Measurements from ENCODE around the gene LSP1.

The LSP1 gene

DNA sequence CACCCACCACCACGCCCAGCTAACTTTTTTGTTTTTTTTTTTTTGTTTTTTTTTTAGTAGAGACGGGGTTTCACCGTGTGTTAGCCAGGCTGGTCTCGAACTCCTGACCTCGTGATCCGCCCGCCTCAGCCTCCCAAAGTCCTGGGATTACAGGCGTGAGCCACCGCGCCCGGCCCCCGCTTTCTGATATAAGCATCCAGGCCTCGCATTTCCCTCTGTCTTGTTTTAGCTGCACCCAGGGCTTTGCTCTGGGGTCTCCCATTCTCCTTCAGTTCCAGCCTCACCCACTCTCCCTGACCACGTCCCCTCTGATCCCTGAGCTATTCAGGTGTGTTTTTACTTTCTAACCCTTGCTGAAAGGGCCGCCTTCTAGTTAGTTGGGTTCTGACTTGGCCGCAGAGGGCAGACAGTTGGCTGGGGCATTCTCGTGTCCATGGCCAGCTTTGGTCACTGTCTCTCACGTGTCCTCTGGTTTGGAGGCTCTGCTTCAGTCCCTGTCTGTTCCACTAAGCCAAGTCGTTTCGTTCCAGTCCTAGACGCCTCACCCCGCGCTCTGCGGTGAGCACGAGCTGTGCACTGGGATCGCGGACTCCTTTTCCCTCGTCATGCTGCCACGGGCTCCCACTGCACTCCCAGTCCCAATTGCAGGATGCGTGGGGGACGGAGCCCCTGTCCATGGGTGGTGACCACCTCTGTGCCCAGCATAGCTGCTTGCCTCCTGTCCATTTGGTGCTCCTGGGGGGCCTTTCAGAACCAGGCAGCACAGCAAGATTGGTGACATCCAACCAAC lies 60.6 kb downstream of the LSP1 start:
- no peak for ATAC-seq
- TF ChIP-seq ZNF70 (CRISPR knock-in tag; IDR thresholded peaks at IDR 0.05), result no peak
- no peak for TF ChIP-seq ZC3H10 (CRISPR knock-in tag; IDR thresholded peaks at IDR 0.05)
- no peak for TF ChIP-seq TOX (CRISPR knock-in tag; IDR thresholded peaks at IDR 0.05; ENCODE audit: borderline replicate concordance)
- no peak for TF ChIP-seq ZNF565 (CRISPR knock-in tag; conservative IDR thresholded peaks at IDR 0.05; ENCODE audit: low read depth)
- TF ChIP-seq TCF4 (CRISPR knock-in tag; IDR thresholded peaks at IDR 0.05; ENCODE audit: borderline replicate concordance), result no peak
- no peak for TF ChIP-seq BACH2 (CRISPR knock-in tag; IDR thresholded peaks at IDR 0.05; ENCODE audit: borderline replicate concordance)
- TF ChIP-seq RARB (CRISPR knock-in tag; IDR thresholded peaks at IDR 0.05), result no peak
- no peak for TF ChIP-seq PPARA (CRISPR knock-in tag; IDR thresholded peaks at IDR 0.05; ENCODE audit: borderline replicate concordance)
- TF ChIP-seq, protein P1, sequence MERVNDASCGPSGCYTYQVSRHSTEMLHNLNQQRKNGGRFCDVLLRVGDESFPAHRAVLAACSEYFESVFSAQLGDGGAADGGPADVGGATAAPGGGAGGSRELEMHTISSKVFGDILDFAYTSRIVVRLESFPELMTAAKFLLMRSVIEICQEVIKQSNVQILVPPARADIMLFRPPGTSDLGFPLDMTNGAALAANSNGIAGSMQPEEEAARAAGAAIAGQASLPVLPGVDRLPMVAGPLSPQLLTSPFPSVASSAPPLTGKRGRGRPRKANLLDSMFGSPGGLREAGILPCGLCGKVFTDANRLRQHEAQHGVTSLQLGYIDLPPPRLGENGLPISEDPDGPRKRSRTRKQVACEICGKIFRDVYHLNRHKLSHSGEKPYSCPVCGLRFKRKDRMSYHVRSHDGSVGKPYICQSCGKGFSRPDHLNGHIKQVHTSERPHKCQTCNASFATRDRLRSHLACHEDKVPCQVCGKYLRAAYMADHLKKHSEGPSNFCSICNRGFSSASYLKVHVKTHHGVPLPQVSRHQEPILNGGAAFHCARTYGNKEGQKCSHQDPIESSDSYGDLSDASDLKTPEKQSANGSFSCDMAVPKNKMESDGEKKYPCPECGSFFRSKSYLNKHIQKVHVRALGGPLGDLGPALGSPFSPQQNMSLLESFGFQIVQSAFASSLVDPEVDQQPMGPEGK (CRISPR knock-in tag; IDR thresholded peaks at IDR 0.05; ENCODE audit: borderline replicate concordance), result no peak
- TF ChIP-seq, protein P2, sequence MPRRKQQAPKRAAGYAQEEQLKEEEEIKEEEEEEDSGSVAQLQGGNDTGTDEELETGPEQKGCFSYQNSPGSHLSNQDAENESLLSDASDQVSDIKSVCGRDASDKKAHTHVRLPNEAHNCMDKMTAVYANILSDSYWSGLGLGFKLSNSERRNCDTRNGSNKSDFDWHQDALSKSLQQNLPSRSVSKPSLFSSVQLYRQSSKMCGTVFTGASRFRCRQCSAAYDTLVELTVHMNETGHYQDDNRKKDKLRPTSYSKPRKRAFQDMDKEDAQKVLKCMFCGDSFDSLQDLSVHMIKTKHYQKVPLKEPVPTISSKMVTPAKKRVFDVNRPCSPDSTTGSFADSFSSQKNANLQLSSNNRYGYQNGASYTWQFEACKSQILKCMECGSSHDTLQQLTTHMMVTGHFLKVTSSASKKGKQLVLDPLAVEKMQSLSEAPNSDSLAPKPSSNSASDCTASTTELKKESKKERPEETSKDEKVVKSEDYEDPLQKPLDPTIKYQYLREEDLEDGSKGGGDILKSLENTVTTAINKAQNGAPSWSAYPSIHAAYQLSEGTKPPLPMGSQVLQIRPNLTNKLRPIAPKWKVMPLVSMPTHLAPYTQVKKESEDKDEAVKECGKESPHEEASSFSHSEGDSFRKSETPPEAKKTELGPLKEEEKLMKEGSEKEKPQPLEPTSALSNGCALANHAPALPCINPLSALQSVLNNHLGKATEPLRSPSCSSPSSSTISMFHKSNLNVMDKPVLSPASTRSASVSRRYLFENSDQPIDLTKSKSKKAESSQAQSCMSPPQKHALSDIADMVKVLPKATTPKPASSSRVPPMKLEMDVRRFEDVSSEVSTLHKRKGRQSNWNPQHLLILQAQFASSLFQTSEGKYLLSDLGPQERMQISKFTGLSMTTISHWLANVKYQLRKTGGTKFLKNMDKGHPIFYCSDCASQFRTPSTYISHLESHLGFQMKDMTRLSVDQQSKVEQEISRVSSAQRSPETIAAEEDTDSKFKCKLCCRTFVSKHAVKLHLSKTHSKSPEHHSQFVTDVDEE (CRISPR knock-in tag; IDR thresholded peaks at IDR 0.05), result no peak
- no peak for TF ChIP-seq ISL1 (CRISPR knock-in tag; IDR thresholded peaks at IDR 0.05)
- TF ChIP-seq ZFP30 (CRISPR knock-in tag; IDR thresholded peaks at IDR 0.05), result no peak
- no peak for TF ChIP-seq OSR1 (CRISPR knock-in tag; IDR thresholded peaks at IDR 0.05)
- TF ChIP-seq, protein P3, sequence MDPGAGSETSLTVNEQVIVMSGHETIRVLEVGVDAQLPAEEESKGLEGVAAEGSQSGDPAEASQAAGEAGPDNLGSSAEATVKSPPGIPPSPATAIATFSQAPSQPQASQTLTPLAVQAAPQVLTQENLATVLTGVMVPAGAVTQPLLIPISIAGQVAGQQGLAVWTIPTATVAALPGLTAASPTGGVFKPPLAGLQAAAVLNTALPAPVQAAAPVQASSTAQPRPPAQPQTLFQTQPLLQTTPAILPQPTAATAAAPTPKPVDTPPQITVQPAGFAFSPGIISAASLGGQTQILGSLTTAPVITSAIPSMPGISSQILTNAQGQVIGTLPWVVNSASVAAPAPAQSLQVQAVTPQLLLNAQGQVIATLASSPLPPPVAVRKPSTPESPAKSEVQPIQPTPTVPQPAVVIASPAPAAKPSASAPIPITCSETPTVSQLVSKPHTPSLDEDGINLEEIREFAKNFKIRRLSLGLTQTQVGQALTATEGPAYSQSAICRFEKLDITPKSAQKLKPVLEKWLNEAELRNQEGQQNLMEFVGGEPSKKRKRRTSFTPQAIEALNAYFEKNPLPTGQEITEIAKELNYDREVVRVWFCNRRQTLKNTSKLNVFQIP (CRISPR knock-in tag; IDR thresholded peaks at IDR 0.05; ENCODE audit: borderline replicate concordance, low read depth), result no peak
- TF ChIP-seq, protein P4, sequence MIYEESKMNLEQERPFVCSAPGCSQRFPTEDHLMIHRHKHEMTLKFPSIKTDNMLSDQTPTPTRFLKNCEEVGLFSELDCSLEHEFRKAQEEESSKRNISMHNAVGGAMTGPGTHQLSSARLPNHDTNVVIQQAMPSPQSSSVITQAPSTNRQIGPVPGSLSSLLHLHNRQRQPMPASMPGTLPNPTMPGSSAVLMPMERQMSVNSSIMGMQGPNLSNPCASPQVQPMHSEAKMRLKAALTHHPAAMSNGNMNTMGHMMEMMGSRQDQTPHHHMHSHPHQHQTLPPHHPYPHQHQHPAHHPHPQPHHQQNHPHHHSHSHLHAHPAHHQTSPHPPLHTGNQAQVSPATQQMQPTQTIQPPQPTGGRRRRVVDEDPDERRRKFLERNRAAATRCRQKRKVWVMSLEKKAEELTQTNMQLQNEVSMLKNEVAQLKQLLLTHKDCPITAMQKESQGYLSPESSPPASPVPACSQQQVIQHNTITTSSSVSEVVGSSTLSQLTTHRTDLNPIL (CRISPR knock-in tag; IDR thresholded peaks at IDR 0.05; ENCODE audit: low read depth), result no peak
- TF ChIP-seq, protein P5, sequence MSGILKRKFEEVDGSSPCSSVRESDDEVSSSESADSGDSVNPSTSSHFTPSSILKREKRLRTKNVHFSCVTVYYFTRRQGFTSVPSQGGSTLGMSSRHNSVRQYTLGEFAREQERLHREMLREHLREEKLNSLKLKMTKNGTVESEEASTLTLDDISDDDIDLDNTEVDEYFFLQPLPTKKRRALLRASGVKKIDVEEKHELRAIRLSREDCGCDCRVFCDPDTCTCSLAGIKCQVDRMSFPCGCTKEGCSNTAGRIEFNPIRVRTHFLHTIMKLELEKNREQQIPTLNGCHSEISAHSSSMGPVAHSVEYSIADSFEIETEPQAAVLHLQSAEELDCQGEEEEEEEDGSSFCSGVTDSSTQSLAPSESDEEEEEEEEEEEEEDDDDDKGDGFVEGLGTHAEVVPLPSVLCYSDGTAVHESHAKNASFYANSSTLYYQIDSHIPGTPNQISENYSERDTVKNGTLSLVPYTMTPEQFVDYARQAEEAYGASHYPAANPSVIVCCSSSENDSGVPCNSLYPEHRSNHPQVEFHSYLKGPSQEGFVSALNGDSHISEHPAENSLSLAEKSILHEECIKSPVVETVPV (CRISPR knock-in tag; IDR thresholded peaks at IDR 0.05), result no peak

DNA sequence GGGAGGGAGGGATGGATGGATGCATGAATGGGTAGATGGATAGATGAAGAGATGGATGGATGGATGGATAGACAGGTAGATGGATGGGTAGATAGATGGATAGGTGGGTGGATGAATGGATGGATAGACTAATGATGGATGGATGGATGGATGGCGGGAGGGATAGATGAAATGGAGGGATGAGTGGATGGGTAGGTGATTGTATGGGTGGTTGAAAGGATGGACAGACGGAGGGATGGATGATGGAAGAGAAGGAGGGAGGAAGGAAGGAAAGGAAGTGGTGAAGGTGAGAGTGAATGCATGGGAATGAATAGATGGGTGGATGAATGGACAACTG lies 62.9 kb downstream of the LSP1 start:
- ATAC-seq, result no peak
- TF ChIP-seq, protein P4 (CRISPR knock-in tag; IDR thresholded peaks at IDR 0.05; ENCODE audit: low read depth), result no peak
- no peak for TF ChIP-seq RARB (CRISPR knock-in tag; IDR thresholded peaks at IDR 0.05)
- no peak for TF ChIP-seq ZNF565 (CRISPR knock-in tag; conservative IDR thresholded peaks at IDR 0.05; ENCODE audit: low read depth)
- TF ChIP-seq, protein P2 (CRISPR knock-in tag; IDR thresholded peaks at IDR 0.05), result no peak
- no peak for TF ChIP-seq ZNF8 (CRISPR knock-in tag; IDR thresholded peaks at IDR 0.05)
- TF ChIP-seq SNAI2 (CRISPR knock-in tag; IDR thresholded peaks at IDR 0.05), result no peak
- TF ChIP-seq, protein P5 (CRISPR knock-in tag; IDR thresholded peaks at IDR 0.05), result no peak
- TF ChIP-seq ZNF70 (CRISPR knock-in tag; IDR thresholded peaks at IDR 0.05), result no peak
- TF ChIP-seq ZFP3 (CRISPR knock-in tag; IDR thresholded peaks at IDR 0.05), result no peak
- TF ChIP-seq PPARA (CRISPR knock-in tag; IDR thresholded peaks at IDR 0.05; ENCODE audit: borderline replicate concordance), result no peak
- no peak for TF ChIP-seq TOX (CRISPR knock-in tag; IDR thresholded peaks at IDR 0.05; ENCODE audit: borderline replicate concordance)
- TF ChIP-seq TCF4 (CRISPR knock-in tag; IDR thresholded peaks at IDR 0.05; ENCODE audit: borderline replicate concordance), result no peak

Measured in SK-N-SH treated with all-trans-retinoic acid at 6 μM for 48 hours (cell line).